ENCODE data around the gene ARHGAP4. TPM values are rescaled to one million over a fixed set of nuclear protein-coding genes. Genes with fewer than 3 reads are reported as not detected.

ARHGAP4 gene
- total and polyA plus RNA-seq, 2 of the 4 experiments (the other 2 are of a cell fraction), result 0.18 to 0.72 TPM

- no peak overlapping the region for H2BK15ac ChIP-seq (ENCODE audit: low read depth, low read length)
- H3K27me3 ChIP-seq (ENCODE audit: control insufficient read depth, insufficient read depth, low read length), result peaks cover 3% of the 10 kb centered on the region
- in situ Hi-C loops (cut with MboI; ENCODE audit: low sequenced_read_pairs) (loop anchor here (25.0 kb wide), 1 partner anchor 940 kb away; no protein-coding TSS in a partner anchor), dilution Hi-C loops (cut with HindIII; ENCODE audit: low sequenced_read_pairs, unreplicated experiment) (no loop called here), intact Hi-C loops (cut with micrococcal nuclease) (no loop called here)
- H3K56ac ChIP-seq (ENCODE audit: extremely low read depth, insufficient read depth, low read length), result no peak overlapping the region
- ChIA-PET POLR2A (ENCODE audit: unreplicated experiment) (no interaction called here), CTCF (no interaction called here)
- no peak overlapping the region for H3K4me2 ChIP-seq (ENCODE audit: low read depth, low read length)
- H3K79me1 ChIP-seq (ENCODE audit: low read depth in 1 of 2, low read length in 2 of 2), result no peaks in the 10 kb centered on the region
- H3K9ac ChIP-seq (ENCODE audit: low read depth, low read length), result no peak overlapping the region
- no peak overlapping the region for H2BK120ac ChIP-seq (ENCODE audit: low read depth, low read length)
- no peak overlapping the region for H3K4ac ChIP-seq (ENCODE audit: low read depth, low read length)
- no peak overlapping the region for H3K23ac ChIP-seq (ENCODE audit: low read depth, low read length)
- H2BK5ac ChIP-seq (ENCODE audit: low read depth, low read length, poor library complexity, severe bottlenecking), result no peak overlapping the region
- no peak for TF ChIP-seq CTCF (conservative IDR thresholded peaks at IDR 0.05; ENCODE audit: low read depth, low read length)
- no peak for TF ChIP-seq USF2 (IDR thresholded peaks at IDR 0.05; ENCODE audit: low read depth, low read length)
- no peak for TF ChIP-seq FOS (IDR thresholded peaks at IDR 0.05; ENCODE audit: low read depth, low read length)
- no peak for TF ChIP-seq CEBPB (IDR thresholded peaks at IDR 0.05; ENCODE audit: low read depth, low read length)
- no peak for TF ChIP-seq NFE2L2 (IDR thresholded peaks at IDR 0.05; ENCODE audit: low read depth, low read length)
- TF ChIP-seq ELK1 (IDR thresholded peaks at IDR 0.05; ENCODE audit: borderline replicate concordance, low read depth, low read length), result no peak
- TF ChIP-seq POLR2A (IDR thresholded peaks at IDR 0.05; ENCODE audit: low read depth, low read length), result no peak
- no peak for TF ChIP-seq MXI1 (IDR thresholded peaks at IDR 0.05; ENCODE audit: borderline replicate concordance, low read depth, low read length)
- TF ChIP-seq RFX5 (IDR thresholded peaks at IDR 0.05; ENCODE audit: low read depth, low read length), result no peak
- TF ChIP-seq MAFK (IDR thresholded peaks at IDR 0.05; ENCODE audit: low read depth, low read length), result no peak
- TF ChIP-seq MAZ (IDR thresholded peaks at IDR 0.05; ENCODE audit: borderline replicate concordance, low read depth, low read length), result no peak
- no peak overlapping the region for H3K18ac ChIP-seq (ENCODE audit: low read depth, low read length)
- no peak overlapping the region for H3K14ac ChIP-seq (replicated peaks; ENCODE audit: low read depth, low read length)
- H4K91ac ChIP-seq (ENCODE audit: insufficient read depth, low read depth, low read length), result no peak overlapping the region
- H3K4me3 ChIP-seq (ENCODE audit: insufficient read depth, low read depth, low read length), result no peak overlapping the region
- no peak for ATAC-seq (ENCODE audit: low read depth)
- BruUV-seq (replicated peaks), result no TSS peak
- H4K20me1 ChIP-seq (ENCODE audit: insufficient read depth, low read length), result no peaks in the 10 kb centered on the region; the same call in 1 of the 2 replicates
- no peak overlapping the region for H4K8ac ChIP-seq (ENCODE audit: low read depth in 2 of 2, low read length in 2 of 2)
- peaks cover 9% of the 10 kb centered on the region; the same call in 1 of the 2 replicates for H3K4me1 ChIP-seq (ENCODE audit: control insufficient read depth, insufficient read depth, low read length)
- H3K27ac ChIP-seq (ENCODE audit: insufficient read depth, low read length), result no peak overlapping the region
- WGBS, 2 experiments (ENCODE audit: extremely low coverage in 2 of 2, insufficient read length in 1 of 2), result 29% methylated on average over 2 of the region's 10 CpGs; no CpG with 5 or more reads in 1 of the 2 experiments
- peaks cover 4% of the 10 kb centered on the region for H3K9me1 ChIP-seq (ENCODE audit: insufficient read depth, low read length)
- H2AK5ac ChIP-seq (ENCODE audit: low read depth, low read length), result no peak overlapping the region
- H3K9me3 ChIP-seq (ENCODE audit: control insufficient read depth, insufficient read depth, low read length), result no peaks in the 10 kb centered on the region; the same call in 1 of the 2 replicates
- no peak overlapping the region for H2AFZ ChIP-seq (replicated peaks; ENCODE audit: low read length, poor library complexity)
- no peak overlapping the region for H2AK9ac ChIP-seq (replicated peaks; ENCODE audit: low read depth, low read length, poor library complexity)
- H2BK20ac ChIP-seq (ENCODE audit: low read depth, low read length), result no peak overlapping the region
- no peaks in the 10 kb centered on the region for H3K36me3 ChIP-seq (ENCODE audit: control insufficient read depth, insufficient read depth, low read length)
- DNase-seq, result no peak
- H4K5ac ChIP-seq (ENCODE audit: low read depth, low read length), result no peak overlapping the region
These were observed 23.7 kb downstream of the ARHGAP4 start for GRCh38 chrX:153902385-153902784.

All from IMR-90 (cell line).